Hematopoietic multipotent progenitor cell treated with erythropoietin and hydrocortisone succinate and interleukin-3 and kit ligand, for 8 days (in vitro differentiated cells): ENCODE results near the gene GTF2F2.
"Not testable (repeated sequence)": the region's sequence is repeated elsewhere in the genome, so short reads cannot be mapped to it uniquely, and the experiment has no call there.

ENCODE experiments used
- DNase-seq: peaks from one replicate; pipeline ENCODE4 v3.0.0-alpha.2; 2015

Gene GTF2F2

GRCh38 chr13:45219123-45219891, 99.0 kb downstream of the GTF2F2 start:
- no peak for DNase-seq

GRCh38 chr13:45219938-45220375, 99.6 kb downstream of the GTF2F2 start:
- peak; percentile 51 for DNase-seq

GRCh38 chr13:45220403-45220802, 100.1 kb downstream of the GTF2F2 start:
- no peak for DNase-seq

GRCh38 chr13:45222516-45222915, 102.2 kb downstream of the GTF2F2 start:
- no peak for DNase-seq

- no peak for DNase-seq
These were observed 102.6 kb downstream of the GTF2F2 start for GRCh38 chr13:45222919-45223318.

DNA sequence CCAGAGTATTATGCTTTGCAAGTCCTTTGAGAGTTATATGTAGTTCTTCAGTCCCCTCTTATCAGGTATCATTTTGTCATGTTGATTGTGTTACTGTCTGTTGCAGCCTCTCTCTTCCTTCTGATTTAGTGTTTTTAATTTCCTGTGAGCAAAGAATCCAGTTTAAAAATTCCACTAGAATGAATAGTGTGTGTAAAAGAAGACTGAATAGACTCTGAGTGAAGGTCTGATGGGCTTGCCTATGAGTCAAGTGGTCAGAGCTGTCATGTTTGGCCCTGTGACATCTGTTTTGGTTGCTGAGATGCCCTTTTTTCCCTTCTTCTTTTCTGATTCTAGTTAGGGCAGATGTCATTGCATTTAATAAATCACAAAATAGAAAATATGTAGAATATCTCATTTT, 103.9 kb downstream of the GTF2F2 start:
- no peak for DNase-seq

DNA sequence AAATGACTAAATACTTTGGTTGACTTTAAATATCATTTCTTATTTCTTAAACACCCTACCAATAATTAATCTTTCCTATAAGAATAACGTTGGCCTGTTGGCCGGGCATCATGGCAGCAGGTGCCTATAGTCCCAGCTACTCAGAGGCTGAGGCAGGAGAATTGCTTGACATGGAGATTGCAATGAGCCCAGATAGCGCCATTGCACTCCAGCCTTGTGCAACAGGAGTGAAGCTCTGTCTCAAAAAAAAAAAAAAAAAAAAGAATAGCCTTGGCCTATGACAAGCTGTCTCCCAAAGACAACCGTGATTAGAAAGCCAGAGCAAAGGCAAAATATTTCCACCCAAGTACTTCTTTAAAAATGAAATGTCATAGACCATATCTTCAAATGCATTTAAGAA, 105.1 kb downstream of the GTF2F2 start:
- no peak for DNase-seq

DNA sequence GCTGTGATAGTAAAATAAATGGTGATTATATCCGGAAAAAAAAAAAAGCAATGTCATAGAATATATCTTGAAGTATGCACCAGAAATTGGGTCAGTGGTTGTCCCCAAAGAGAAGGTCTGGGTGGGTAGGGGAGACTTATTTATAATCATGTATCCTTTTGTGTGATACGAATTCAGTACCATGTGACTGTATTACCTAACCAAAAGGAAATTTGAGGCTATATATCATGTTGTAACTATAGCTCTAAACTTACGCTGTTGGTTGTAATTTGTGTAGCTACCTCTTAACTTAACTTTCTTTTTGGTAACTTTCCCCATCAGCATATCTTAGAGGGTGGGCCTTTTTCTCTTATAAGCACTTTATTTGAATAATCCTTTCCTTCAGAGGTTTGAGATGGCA, 105.7 kb downstream of the GTF2F2 start:
- DNase-seq, result no peak

GRCh38 chr13:45228002-45228401, 107.7 kb downstream of the GTF2F2 start:
- DNase-seq, result no peak

- no peak for DNase-seq
These were observed 108.9 kb downstream of the GTF2F2 start for GRCh38 chr13:45229172-45229571.

GRCh38 chr13:45231305-45231704, 111.0 kb downstream of the GTF2F2 start:
- no peak for DNase-seq

DNA sequence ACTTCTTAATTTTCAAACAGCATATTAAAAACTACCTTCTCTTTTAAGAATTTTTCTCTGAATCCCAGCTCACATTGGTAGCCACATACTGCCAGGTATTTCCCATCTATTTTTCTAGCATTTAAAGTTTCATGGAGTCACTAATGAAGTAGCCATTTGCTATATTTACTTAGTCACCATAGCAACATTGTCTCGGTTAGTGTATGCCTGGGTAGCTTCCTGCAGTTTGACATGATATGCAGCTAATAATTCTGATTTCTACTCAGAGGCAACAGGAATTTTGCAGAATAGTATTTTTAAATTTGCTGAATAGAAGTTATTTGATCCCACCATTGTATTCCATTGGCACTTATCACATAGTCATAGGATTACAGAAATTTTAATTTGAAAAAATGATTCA, 111.4 kb downstream of the GTF2F2 start:
- no peak for DNase-seq

GRCh38 chr13:45232591-45232990, 112.3 kb downstream of the GTF2F2 start:
- DNase-seq, result no peak

GRCh38 chr13:45238945-45239795, 118.9 kb downstream of the GTF2F2 start:
- no peak for DNase-seq

DNA sequence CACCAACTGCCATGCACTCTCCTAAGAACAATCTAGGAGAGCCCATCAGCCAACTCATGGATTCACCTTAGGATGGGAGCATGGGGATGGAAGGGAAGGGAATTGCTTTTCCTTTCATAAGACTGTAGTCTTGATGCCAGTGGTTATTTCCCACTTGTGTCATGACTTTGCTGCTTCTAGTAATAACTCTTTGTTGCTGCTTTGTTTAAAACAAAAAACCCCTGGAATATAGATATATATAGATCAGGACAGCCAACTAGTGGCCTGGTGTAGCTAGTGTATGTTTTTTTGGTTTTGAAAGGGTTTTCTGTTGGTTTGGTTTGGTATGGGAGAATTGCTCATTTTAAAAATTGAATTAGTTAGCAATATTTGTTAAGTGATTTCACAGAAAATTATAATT, 119.8 kb downstream of the GTF2F2 start:
- DNase-seq, result no peak

GRCh38 chr13:45242070-45242469, 121.8 kb downstream of the GTF2F2 start:
- peak; percentile 38 for DNase-seq

DNA sequence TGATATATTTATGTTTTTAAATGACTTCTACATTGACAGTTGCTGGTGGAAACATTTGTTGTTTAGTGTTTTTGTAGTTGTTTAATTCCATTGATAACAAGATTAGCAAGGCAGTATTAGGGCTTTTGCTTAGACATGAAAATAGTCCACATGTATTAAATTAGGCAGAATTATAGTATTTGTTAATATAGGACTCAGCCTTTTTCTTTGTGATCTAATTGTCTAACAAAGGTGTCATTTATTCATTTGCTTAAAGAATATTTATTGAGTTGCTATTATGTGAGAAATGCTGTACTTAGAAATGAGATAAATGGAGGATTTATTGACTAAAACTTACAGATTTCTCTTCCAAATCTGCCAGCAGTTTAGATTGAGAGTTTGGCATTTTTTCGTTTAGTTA, 122.2 kb downstream of the GTF2F2 start:
- DNase-seq, result no peak

DNA sequence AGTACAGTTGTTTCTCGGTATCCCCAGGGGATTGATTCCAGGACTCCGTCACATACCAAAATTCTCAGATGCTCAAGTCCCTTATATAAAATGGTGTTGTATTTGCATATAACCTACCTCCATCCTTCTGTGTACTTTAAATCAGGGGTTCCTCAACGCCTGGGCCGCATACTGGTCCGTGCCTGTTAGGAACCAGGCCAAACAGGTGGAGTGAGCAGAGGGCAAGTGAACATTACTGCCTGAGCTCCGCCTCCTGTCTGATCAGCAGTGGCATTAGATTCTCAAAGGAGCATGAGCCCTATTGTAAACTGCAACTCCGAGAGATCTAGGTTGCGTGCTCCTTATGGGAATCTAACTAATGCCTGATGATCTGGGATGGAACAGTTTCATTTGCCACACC, 122.8 kb downstream of the GTF2F2 start:
- no peak for DNase-seq

- not testable (repeated sequence) for DNase-seq
These were observed 124.4 kb downstream of the GTF2F2 start for GRCh38 chr13:45244736-45245135.

DNA sequence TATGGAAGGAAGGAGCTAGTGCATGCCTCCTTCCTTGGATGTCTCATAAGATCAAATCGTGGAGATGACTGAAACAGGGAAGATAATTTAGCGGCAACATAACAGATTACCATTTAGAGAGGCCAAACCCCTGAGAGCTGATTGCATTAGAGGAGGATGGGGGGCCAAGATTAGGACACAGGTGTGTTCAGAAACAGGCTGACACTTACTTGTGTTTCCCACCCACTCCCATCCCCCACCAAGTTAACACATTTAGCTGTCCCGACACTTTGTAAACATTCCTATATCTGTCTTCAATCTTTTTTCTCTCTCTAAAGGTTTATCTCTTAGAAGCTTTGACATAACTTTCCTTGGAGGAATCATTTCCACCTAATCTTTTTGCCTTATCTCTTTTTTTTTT, 129.4 kb downstream of the GTF2F2 start:
- DNase-seq, result no peak

DNA sequence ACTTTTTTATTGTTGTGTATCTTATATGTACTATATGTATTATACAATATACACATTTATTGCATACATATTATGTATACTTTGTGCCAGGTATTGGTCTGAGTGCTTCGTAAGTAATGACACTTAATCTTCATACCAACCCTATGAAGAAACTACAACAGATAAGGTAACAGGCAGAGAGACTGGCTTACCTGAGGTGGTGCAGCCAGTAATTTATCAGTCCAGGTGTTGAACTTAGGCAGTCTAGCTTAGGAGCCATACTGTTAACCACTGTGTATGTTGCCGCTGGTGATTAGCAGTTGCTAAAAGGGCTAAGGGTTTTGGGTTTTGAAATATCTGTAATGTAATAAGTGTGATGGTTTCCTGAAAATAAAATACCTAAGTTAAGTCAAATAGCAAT, 134.1 kb downstream of the GTF2F2 start:
- no peak for DNase-seq

DNA sequence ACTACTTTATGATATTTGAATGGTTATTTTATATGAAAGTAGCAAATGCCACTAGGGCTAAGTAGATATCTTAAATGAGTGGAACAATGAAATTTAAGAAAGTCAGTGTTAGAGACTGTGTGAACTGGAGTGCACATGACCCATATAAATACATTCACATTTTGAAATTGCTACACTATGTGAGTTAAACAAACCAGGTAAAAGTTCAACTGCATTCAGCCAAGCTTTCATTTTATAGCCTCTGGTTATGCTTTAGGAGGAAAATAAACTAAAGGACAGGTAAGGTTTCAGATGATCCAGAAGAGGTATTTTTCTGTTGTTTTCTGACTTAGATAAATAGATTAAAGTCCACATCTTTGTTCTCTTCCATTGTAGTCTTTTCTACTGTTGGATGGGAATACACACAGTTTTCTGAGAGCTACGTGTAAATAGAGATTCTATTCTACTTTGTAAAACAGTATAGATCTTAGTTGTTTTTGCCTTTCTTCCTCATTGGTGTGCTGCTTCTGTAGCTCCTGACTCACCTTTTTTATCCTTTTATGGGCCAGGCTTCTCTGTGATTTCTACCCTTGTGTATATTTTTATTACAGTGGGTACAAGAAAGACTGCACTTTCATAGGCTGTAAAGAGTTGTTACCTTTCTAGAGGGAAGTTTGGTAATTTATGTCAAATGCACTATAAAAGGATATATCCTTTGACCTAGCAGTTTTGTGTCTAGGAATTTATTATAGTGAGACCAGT, 135.1 kb downstream of the GTF2F2 start:
- no peak for DNase-seq

GRCh38 chr13:45256254-45256653, 135.9 kb downstream of the GTF2F2 start:
- no peak for DNase-seq
